MM.1S (cell line): ENCODE data around the gene PTPRO.

ENCODE experiments used
- DNase-seq: peaks from one replicate; pipeline ENCODE4 v3.0.0-alpha.2; 2015
- H2AFZ ChIP-seq: fragments of 300-600 bp; sonication (generic); 2 replicates; pipeline ENCODE4 v1.6.0; 2016; ENCODE audit warnings: antibody characterized with exemption, low read length
- H3F3A ChIP-seq: fragments of 300-600 bp; sonication (generic); 2 replicates; pipeline ENCODE4 v1.6.1; 2016; ENCODE audit warnings: mild to moderate bottlenecking, antibody characterized with exemption, low read length, moderate library complexity, mixed read lengths; ENCODE audit not compliant: insufficient read depth
- H3K27ac ChIP-seq: fragments of 300-600 bp; sonication (generic); 2 replicates; pipeline ENCODE4 v1.5.1; 2016; ENCODE audit warnings: mild to moderate bottlenecking, low read length
- H3K27me3 ChIP-seq: fragments of 300-600 bp; sonication (generic); replicated peaks from 2 replicates; pipeline ENCODE4 v1.6.0; 2016; ENCODE audit warnings: low read length; ENCODE audit not compliant: insufficient read depth
- H3K36me3 ChIP-seq: fragments of 300-600 bp; sonication (generic); replicated peaks from 2 replicates; pipeline ENCODE4 v1.6.1; 2016; ENCODE audit warnings: mild to moderate bottlenecking, low read length, mixed read lengths; ENCODE audit not compliant: insufficient read depth
- H3K4me1 ChIP-seq: fragments of 300-600 bp; sonication (generic); 2 replicates; pipeline ENCODE4 v1.6.1; 2016; ENCODE audit warnings: low read length, mixed read lengths
- H3K4me2 ChIP-seq: fragments of 300-600 bp; sonication (generic); 2 replicates; pipeline ENCODE4 v1.6.0; 2016; ENCODE audit warnings: low read depth, low read length
- H3K4me3 ChIP-seq: fragments of 300-600 bp; sonication (generic); 2 replicates; pipeline ENCODE4 v1.5.1; 2016; ENCODE audit warnings: low read length, mixed read lengths
- H3K79me2 ChIP-seq: fragments of 300-600 bp; sonication (generic); 2 replicates; pipeline ENCODE4 v1.6.1; 2016; ENCODE audit warnings: mixed run types, low read length, mixed read lengths
- H3K9ac ChIP-seq: fragments of 300-600 bp; sonication (generic); 2 replicates; pipeline ENCODE4 v1.6.1; 2016; ENCODE audit warnings: low read length, mixed read lengths
- H3K9me2 ChIP-seq: fragments of 300-600 bp; sonication (generic); replicated peaks from 2 replicates; pipeline ENCODE4 v1.6.1; 2016; ENCODE audit warnings: mild to moderate bottlenecking, low read length, mixed read lengths; ENCODE audit not compliant: insufficient read depth
- H3K9me3 ChIP-seq: fragments of 300-600 bp; sonication (generic); replicated peaks from 2 replicates; pipeline ENCODE4 v1.6.1; 2016; ENCODE audit warnings: mild to moderate bottlenecking, low read length, mixed read lengths; ENCODE audit not compliant: insufficient read depth
- H4K20me1 ChIP-seq: fragments of 300-600 bp; sonication (generic); 2 replicates; pipeline ENCODE4 v1.6.1; 2016; ENCODE audit warnings: mild to moderate bottlenecking, low read length, moderate library complexity, mixed read lengths; ENCODE audit not compliant: insufficient read depth
- EZH2 ChIP-seq: fragments of 300-600 bp; sonication (generic); optimal IDR thresholded peaks from 2 replicates; pipeline ENCODE3; 2017; ENCODE audit warnings: low read depth, mild to moderate bottlenecking, antibody characterized with exemption, low read length, mixed read lengths
- EZH2phosphoT487 ChIP-seq: fragments of 300-600 bp; sonication (generic); IDR thresholded peaks from 2 replicates; pipeline ENCODE4 v1.6.1; 2018; ENCODE audit warnings: antibody characterized with exemption, low read length
- TF ChIP-seq, protein P1 (sequence below): fragments of 300-600 bp; sonication (generic); IDR thresholded peaks from 2 replicates; pipeline ENCODE4 v1.5.1; 2016; ENCODE audit warnings: antibody characterized with exemption, low read length, mixed read lengths

The PTPRO gene

DNA sequence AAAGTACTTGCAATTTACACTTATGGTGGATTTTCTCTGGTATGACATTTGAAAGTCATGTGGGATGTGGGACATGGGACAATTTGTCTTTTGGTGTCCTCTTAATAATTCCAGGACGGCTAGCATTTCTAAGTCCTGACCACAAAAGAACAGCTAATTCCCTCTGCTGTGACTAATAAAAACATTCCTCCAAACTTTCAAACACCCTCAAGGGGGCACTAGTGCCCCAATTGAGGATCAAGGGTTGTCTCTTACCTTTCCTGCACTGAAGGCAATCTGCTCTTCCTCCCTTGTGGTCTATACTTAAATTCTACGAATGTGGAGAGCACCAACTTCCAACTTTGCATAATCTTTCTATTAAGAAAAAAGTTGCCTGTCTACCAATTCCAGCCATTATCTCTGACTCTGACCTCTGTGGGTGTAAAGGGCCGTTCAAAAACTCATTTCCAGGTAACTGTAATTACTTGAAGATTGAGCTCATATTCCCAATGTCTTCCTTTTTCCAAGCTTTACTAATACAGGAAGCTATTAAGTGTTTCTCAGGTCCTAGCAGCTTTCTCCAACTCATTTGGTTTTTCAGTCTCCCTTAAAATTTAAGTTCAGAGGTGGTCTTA, 210.2 kb downstream of the PTPRO start:
- no peak overlapping the region for H3K9ac ChIP-seq
- H4K20me1 ChIP-seq, result no peaks in the 10 kb centered on the region
- H3K4me3 ChIP-seq, result no peak overlapping the region
- peaks cover 8% of the 10 kb centered on the region for H3K4me1 ChIP-seq
- H3K79me2 ChIP-seq, result no peaks in the 10 kb centered on the region
- H3K27me3 ChIP-seq, result no peaks in the 10 kb centered on the region
- no peaks in the 10 kb centered on the region for H3K9me2 ChIP-seq
- TF ChIP-seq, protein P1, sequence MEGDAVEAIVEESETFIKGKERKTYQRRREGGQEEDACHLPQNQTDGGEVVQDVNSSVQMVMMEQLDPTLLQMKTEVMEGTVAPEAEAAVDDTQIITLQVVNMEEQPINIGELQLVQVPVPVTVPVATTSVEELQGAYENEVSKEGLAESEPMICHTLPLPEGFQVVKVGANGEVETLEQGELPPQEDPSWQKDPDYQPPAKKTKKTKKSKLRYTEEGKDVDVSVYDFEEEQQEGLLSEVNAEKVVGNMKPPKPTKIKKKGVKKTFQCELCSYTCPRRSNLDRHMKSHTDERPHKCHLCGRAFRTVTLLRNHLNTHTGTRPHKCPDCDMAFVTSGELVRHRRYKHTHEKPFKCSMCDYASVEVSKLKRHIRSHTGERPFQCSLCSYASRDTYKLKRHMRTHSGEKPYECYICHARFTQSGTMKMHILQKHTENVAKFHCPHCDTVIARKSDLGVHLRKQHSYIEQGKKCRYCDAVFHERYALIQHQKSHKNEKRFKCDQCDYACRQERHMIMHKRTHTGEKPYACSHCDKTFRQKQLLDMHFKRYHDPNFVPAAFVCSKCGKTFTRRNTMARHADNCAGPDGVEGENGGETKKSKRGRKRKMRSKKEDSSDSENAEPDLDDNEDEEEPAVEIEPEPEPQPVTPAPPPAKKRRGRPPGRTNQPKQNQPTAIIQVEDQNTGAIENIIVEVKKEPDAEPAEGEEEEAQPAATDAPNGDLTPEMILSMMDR, result peak; percentile 74
- TF ChIP-seq EZH2phosphoT487, result no peak
- H3K4me2 ChIP-seq, result no peak overlapping the region
- peak; percentile 64 for DNase-seq
- H3F3A ChIP-seq, result 0 out of 2 replicates have a peak, but pooled peaks cover 3% of the 10 kb centered on the region
- no peak overlapping the region for H3K27ac ChIP-seq
- no peak overlapping the region for H2AFZ ChIP-seq
- H3K9me3 ChIP-seq, result no peaks in the 10 kb centered on the region
- H3K36me3 ChIP-seq, result no peaks in the 10 kb centered on the region

DNA sequence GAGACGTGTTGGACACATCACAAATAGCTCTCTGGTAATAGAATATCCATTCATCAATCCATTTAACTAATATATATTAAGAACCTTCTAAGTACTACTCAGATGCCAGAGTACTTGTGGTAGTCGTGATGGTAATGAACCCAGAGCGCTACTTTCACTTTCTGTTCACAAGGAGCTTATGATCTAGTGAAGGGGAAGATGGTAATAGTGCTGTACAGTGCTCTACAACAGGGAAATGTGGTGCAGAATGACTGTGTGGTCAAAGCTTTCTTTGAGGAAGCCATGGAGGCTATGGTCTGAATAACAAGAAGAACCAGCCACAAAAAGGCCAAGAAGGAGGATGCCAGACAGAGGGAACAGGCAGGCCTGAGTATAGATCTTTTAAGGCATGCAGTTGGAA, 212.0 kb downstream of the PTPRO start:
- Histone ChIP-seq H2AFZ (peak overlapping the region; percentile 80), H3K4me1 (peaks cover 8% of the 10 kb centered on the region), H3K79me2 (no peaks in the 10 kb centered on the region), H3K4me3 (peak overlapping the region; percentile 42), H3F3A (0 out of 2 replicates have a peak, but pooled peaks cover 3% of the 10 kb centered on the region), H3K4me2 (peak overlapping the region; percentile 68), H3K9me3 (no peaks in the 10 kb centered on the region), H3K9ac (no peak overlapping the region; the same call in 1 of the 2 replicates), H3K27ac (no peak overlapping the region), H3K27me3 (no peaks in the 10 kb centered on the region), H3K9me2 (no peaks in the 10 kb centered on the region), H4K20me1 (no peaks in the 10 kb centered on the region), H3K36me3 (no peaks in the 10 kb centered on the region)
- peak; percentile 79 for DNase-seq
- TF ChIP-seq EZH2phosphoT487, result no peak
- TF ChIP-seq EZH2, result no peak
- TF ChIP-seq, protein P1, result no peak

DNA sequence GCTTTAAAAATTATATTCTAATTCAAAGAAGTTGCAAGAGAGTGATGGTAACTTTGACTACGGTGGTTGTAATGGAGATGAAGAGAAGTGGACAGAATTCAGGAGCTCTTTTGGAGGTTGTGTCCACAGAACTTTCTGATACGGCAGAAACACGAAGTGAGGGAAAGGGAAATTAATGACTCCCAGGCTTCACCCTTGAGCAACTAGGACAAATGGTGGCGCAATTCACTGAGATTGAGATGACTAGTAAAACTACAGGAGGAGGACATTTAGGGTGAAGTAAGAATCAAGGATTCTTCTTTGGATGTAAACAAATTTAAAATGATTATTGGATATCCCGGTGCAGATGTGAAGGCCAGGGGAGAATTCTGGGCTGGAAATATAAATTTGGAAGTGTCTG, 212.6 kb downstream of the PTPRO start:
- no peaks in the 10 kb centered on the region for H4K20me1 ChIP-seq
- H2AFZ ChIP-seq, result peak overlapping the region; percentile 80
- DNase-seq, result no peak
- peaks cover 8% of the 10 kb centered on the region for H3K4me1 ChIP-seq
- H3K27me3 ChIP-seq, result no peaks in the 10 kb centered on the region
- H3K79me2 ChIP-seq, result no peaks in the 10 kb centered on the region
- no peak overlapping the region for H3K27ac ChIP-seq
- H3K9ac ChIP-seq, result no peak overlapping the region
- H3K4me3 ChIP-seq, result no peak overlapping the region
- TF ChIP-seq, protein P1, result no peak
- TF ChIP-seq EZH2phosphoT487 (no peak), EZH2 (no peak)
- H3K9me3 ChIP-seq, result no peaks in the 10 kb centered on the region
- H3F3A ChIP-seq, result 0 out of 2 replicates have a peak, but pooled peaks cover 3% of the 10 kb centered on the region
- H3K36me3 ChIP-seq, result no peaks in the 10 kb centered on the region
- no peak overlapping the region for H3K4me2 ChIP-seq
- no peaks in the 10 kb centered on the region for H3K9me2 ChIP-seq
